T47D (cell line): ENCODE measurements around the gene ADGRG3.

Experiments
- DNase-seq, 2 experiments: peaks; one replicate each; pipeline versions ENCODE4 v3.0.0 to v3.0.0-alpha.2; 2011 to 2012; ENCODE audit warnings: low read depth in 1 of 2, low spot score in 1 of 2
- JUND ChIP-seq: IDR thresholded peaks from 2 replicates; pipeline ENCODE4 v1.6.1; 2012; ENCODE audit warnings: low read depth
- in situ Hi-C: cut with HindIII; loops from 2 replicates; pipeline ENCODE4 v1.10.0; 2016; ENCODE audit warnings: low sequenced_read_pairs, low pct_unique_long_range_greater_than_20kb

ADGRG3 gene

GRCh38 chr16:57635266-57636097, 32.6 kb upstream of the ADGRG3 start:
- in situ Hi-C loops: no loop called here
- TF ChIP-seq JUND: no peak
- DNase-seq: no peak

- TF ChIP-seq JUND: no peak
- in situ Hi-C loops: no loop called here
- no peak for DNase-seq
These were observed 31.9 kb upstream of the ADGRG3 start for GRCh38 chr16:57636184-57636583.

- TF ChIP-seq JUND: no peak
- in situ Hi-C loops: no loop called here
- no peak for DNase-seq
These were observed 31.1 kb upstream of the ADGRG3 start for GRCh38 chr16:57637020-57637419.

GRCh38 chr16:57637424-57637823, 30.7 kb upstream of the ADGRG3 start:
- no peak for DNase-seq
- in situ Hi-C loops: no loop called here
- no peak for TF ChIP-seq JUND

DNA sequence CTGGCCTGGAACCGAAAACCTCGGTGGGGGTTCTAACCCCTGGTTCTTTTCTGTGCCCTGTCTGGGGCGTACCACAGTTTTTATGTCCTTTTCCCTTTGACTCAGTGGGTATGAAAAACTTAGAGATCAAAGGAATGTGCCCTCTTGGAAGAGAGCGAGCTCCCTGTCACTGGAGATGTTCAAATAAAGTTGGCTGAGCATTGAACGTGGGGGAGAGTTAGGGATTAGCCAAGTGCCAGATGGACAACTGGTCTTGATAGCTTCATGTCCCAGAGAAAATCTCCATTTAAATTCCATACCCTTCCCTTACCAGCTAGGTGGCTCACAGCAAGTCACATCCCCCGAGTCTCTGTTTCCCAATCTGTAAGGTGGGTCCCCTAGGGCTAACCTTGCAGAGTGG, 30.1 kb upstream of the ADGRG3 start:
- TF ChIP-seq JUND: no peak
- DNase-seq: no peak
- in situ Hi-C loops: no loop called here

DNA sequence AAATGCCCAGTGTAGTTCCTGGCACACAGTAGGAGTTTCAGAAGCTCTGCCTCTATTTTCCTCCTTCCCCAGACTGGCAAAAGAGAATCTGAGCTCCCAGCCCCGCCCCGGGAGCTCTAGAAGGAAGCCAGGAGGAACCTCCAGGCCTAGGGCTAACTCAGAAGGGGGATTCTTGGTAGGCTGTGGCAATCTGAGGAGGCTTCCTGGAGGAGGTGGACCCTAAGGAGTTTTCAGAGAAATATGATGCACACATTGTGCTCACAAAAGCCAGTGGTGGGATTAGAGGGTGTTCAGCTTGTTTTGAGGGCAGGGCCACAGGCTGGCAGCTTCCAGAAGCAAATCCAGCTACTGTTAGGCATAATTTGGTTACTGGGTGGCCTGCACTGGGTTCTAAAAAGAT, 29.7 kb upstream of the ADGRG3 start:
- DNase-seq: no peak
- in situ Hi-C loops: no loop called here
- no peak for TF ChIP-seq JUND

GRCh38 chr16:57639172-57639887, 28.8 kb upstream of the ADGRG3 start:
- in situ Hi-C loops: no loop called here
- TF ChIP-seq JUND: no peak

GRCh38 chr16:57640185-57640584, 27.9 kb upstream of the ADGRG3 start:
- no peak for DNase-seq
- in situ Hi-C loops: no loop called here
- TF ChIP-seq JUND: no peak

More at GRCh38 chr16:57639172-57639887, 28.8 kb upstream of the ADGRG3 start:
- DNase-seq: no peak

- in situ Hi-C loops: no loop called here
- DNase-seq: no peak
- TF ChIP-seq JUND: no peak
These were observed 27.5 kb upstream of the ADGRG3 start for GRCh38 chr16:57640612-57641011.

GRCh38 chr16:57642160-57643135, 25.7 kb upstream of the ADGRG3 start:
- DNase-seq: no peak
- TF ChIP-seq JUND: no peak
- in situ Hi-C loops: no loop called here

GRCh38 chr16:57643147-57643874, 24.8 kb upstream of the ADGRG3 start:
- in situ Hi-C loops: no loop called here
- TF ChIP-seq JUND: no peak
- DNase-seq: no peak

DNA sequence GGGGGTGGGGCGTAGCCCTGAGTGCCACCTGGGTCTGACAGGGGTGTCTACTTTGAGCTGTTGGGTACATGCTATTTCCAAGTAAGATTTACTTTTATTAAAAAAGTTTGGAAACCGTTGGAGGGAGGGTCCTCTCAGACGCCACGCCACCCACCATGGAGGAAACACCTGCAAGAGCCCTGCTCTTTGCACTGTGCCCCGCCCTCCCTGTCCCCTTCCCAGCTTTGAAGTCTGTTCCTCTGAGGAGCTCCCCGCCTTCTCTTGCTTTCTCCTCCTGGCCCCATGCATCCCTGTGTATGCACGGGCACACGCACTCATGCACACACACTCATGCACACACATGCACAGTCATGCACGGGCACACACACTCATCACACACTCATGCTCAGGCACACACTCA, 24.2 kb upstream of the ADGRG3 start:
- in situ Hi-C loops: no loop called here
- no peak for DNase-seq
- no peak for TF ChIP-seq JUND
